SK-N-MC (cell line): ENCODE results near the gene PCSK2.
A peak's percentile ranks its signal among the peaks of the same experiment; 100 is the strongest.

Experiments used
- DNase-seq: peaks from one replicate; pipeline ENCODE4 v3.0.0-alpha.2; 2011; ENCODE audit warnings: low read depth, low spot score
- H3K27ac ChIP-seq: fragments of 200-600 bp; sonication (generic); 2 replicates; pipeline ENCODE4 v1.5.1; 2016; ENCODE audit warnings: mixed run types
- H3K36me3 ChIP-seq: fragments of 200-600 bp; sonication (generic); 2 replicates; pipeline ENCODE4 v1.6.1; 2017; ENCODE audit warnings: antibody characterized with exemption, low read length, mixed read lengths; ENCODE audit not compliant: insufficient read depth
- H3K4me3 ChIP-seq: fragments of 200-600 bp; sonication (generic); 2 replicates; pipeline ENCODE4 v1.5.1; 2016
- H3K9ac ChIP-seq: fragments of 200-600 bp; sonication (generic); 2 replicates; pipeline ENCODE4 v1.8.0; 2017; ENCODE audit warnings: mixed run types, mixed read lengths; ENCODE audit not compliant: insufficient read length
- H3K9me3 ChIP-seq: fragments of 200-600 bp; sonication (generic); 2 replicates; pipeline ENCODE4 v1.6.1; 2017; ENCODE audit warnings: low read depth, mild to moderate bottlenecking, antibody characterized with exemption, low read length, moderate library complexity, mixed read lengths
- EZH2 ChIP-seq: fragments of 200-600 bp; sonication (generic); IDR thresholded peaks from one replicate; pipeline ENCODE4 v1.6.1; 2017; ENCODE audit warnings: antibody characterized with exemption
- FOXP2 ChIP-seq: optimal IDR thresholded peaks from 2 replicates; pipeline ENCODE3; 2011; ENCODE audit warnings: mild to moderate bottlenecking, moderate library complexity; ENCODE audit not compliant: insufficient read depth; ENCODE audit errors: extremely low read length, control extremely low read depth
- POLR2AphosphoS5 ChIP-seq: IDR thresholded peaks from 2 replicates; pipeline ENCODE4 v1.6.1; 2012; ENCODE audit warnings: mild to moderate bottlenecking, low read depth, low read length, borderline replicate concordance

Gene PCSK2

GRCh38 chr20:17430125-17430950 is 203.5 kb downstream of the PCSK2 start:
- Histone ChIP-seq H3K36me3 (no peaks in the 10 kb centered on the region), H3K4me3 (no peak overlapping the region), H3K27ac (peak overlapping the region; percentile 91), H3K9me3 (no peaks in the 10 kb centered on the region), H3K9ac (peak overlapping the region; percentile 12)
- TF ChIP-seq POLR2AphosphoS5: no peak
- TF ChIP-seq FOXP2: no peak
- no peak for TF ChIP-seq EZH2
- DNase-seq: no peak

- DNase-seq: peak; percentile 73
- Histone ChIP-seq H3K4me3 (peak overlapping the region; percentile 60), H3K9me3 (no peaks in the 10 kb centered on the region), H3K9ac (peak overlapping the region; percentile 23), H3K27ac (peak overlapping the region; percentile 91), H3K36me3 (no peaks in the 10 kb centered on the region)
- TF ChIP-seq FOXP2: no peak
These were observed 205.0 kb downstream of the PCSK2 start for GRCh38 chr20:17431621-17432364.

GRCh38 chr20:17436664-17437063 is 209.8 kb downstream of the PCSK2 start:
- Histone ChIP-seq H3K36me3 (no peaks in the 10 kb centered on the region), H3K9ac (no peak overlapping the region), H3K27ac (no peak overlapping the region), H3K4me3 (no peak overlapping the region), H3K9me3 (no peaks in the 10 kb centered on the region)
- no peak for DNase-seq
- no peak for TF ChIP-seq POLR2AphosphoS5
- TF ChIP-seq FOXP2: no peak
- no peak for TF ChIP-seq EZH2

- Histone ChIP-seq H3K9ac (no peak overlapping the region), H3K9me3 (no peaks in the 10 kb centered on the region), H3K27ac (no peak overlapping the region), H3K4me3 (no peak overlapping the region), H3K36me3 (no peaks in the 10 kb centered on the region)
- DNase-seq: no peak
- TF ChIP-seq POLR2AphosphoS5 (no peak), EZH2 (no peak), FOXP2 (no peak)
These were observed 210.4 kb downstream of the PCSK2 start for GRCh38 chr20:17437251-17437650.

- H3K9ac ChIP-seq: no peak overlapping the region
- TF ChIP-seq EZH2 (no peak), FOXP2 (no peak), POLR2AphosphoS5 (no peak)
- no peak overlapping the region for H3K27ac ChIP-seq
- H3K4me3 ChIP-seq: no peak overlapping the region
- H3K36me3 ChIP-seq: no peaks in the 10 kb centered on the region
- no peaks in the 10 kb centered on the region for H3K9me3 ChIP-seq
- no peak for DNase-seq
These were observed 211.7 kb downstream of the PCSK2 start for GRCh38 chr20:17438436-17439039.

GRCh38 chr20:17439616-17440296 is 212.9 kb downstream of the PCSK2 start:
- no peak for DNase-seq
- Histone ChIP-seq H3K27ac (no peak overlapping the region), H3K4me3 (no peak overlapping the region), H3K36me3 (no peaks in the 10 kb centered on the region), H3K9ac (no peak overlapping the region), H3K9me3 (no peaks in the 10 kb centered on the region)
- TF ChIP-seq POLR2AphosphoS5 (no peak), EZH2 (no peak), FOXP2 (no peak)

- H3K9ac ChIP-seq: no peak overlapping the region
- no peak for DNase-seq
- no peak overlapping the region for H3K4me3 ChIP-seq
- no peaks in the 10 kb centered on the region for H3K9me3 ChIP-seq
- no peak for TF ChIP-seq POLR2AphosphoS5
- TF ChIP-seq FOXP2: no peak
- TF ChIP-seq EZH2: no peak
- H3K36me3 ChIP-seq: no peaks in the 10 kb centered on the region
- no peak overlapping the region for H3K27ac ChIP-seq
These were observed 214.9 kb downstream of the PCSK2 start for GRCh38 chr20:17441745-17442144.

GRCh38 chr20:17442588-17442987 is 215.7 kb downstream of the PCSK2 start:
- Histone ChIP-seq H3K9me3 (no peaks in the 10 kb centered on the region), H3K9ac (no peak overlapping the region), H3K27ac (no peak overlapping the region), H3K4me3 (no peak overlapping the region), H3K36me3 (no peaks in the 10 kb centered on the region)
- DNase-seq: no peak
- TF ChIP-seq EZH2: no peak
- no peak for TF ChIP-seq POLR2AphosphoS5
- TF ChIP-seq FOXP2: no peak
